ENCODE measurements around the gene VGLL4. TPM values are rescaled to one million over a fixed set of nuclear protein-coding genes. Genes with fewer than 3 reads are reported as not detected.

Gene VGLL4
- total RNA-seq, 1 experiment from 2014 or later: 43.0 TPM

- no peak for TF ChIP-seq ARID4B (CRISPR knock-in tag; IDR thresholded peaks at IDR 0.05; ENCODE audit: borderline replicate concordance)
- no peak for TF ChIP-seq CBFB (CRISPR knock-in tag; IDR thresholded peaks at IDR 0.05; ENCODE audit: low read depth)
Measured at GRCh38 chr3:11624161-11624560, 19.6 kb downstream of the VGLL4 start (continued).

DNA sequence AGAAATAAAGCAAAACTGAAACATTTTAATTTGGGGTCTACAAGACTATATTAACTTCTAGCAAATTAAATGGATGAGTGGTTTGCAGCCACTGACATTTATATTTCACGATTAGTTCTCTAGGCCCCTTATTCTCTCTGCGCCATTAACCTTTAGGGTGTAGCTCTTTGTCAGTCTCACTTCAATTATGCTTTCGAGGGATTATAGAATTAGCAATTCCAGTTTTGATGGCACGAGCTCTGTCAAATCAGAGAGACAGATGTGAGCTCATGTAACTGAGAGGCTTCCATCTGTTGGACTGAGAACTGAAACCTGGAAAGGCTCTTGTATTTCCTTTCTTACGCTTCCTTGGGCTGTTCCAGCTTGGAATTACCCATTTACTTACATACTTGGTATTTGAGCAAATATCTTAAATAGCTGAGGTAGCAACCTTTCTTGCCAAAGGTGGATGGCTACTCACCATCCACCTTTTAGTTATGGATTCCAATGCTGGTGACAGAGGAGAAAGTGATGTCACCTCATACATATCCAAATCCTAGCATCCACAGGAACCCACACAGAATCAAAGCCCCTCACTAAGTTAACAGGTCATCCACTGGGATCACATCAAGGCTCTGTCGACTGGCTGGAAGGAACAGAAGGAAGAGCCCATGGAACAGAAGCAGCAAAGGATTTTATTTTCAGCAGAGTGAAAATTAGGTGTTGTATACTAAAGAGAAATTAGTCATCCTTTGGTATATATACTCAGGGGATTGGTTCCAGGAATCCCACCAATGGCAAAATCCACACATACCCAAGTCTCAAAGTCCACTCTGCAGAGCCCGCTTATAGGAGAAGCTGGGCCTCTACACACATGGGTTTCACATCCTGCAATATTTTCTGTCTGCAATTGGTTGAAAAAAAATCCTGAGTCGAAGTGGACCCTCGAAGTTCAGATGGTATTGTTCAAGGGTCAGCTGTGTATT lies 20.8 kb downstream of the VGLL4 start:
- no peak for DNase-seq (ENCODE audit: low spot score)
- Mint-ChIP-seq H3K4me3 (no peak overlapping the region), H3K9me3 (no peaks in the 10 kb centered on the region), H3K4me1 (peaks cover 64% of the 10 kb centered on the region), H3K27me3 (ENCODE audit: low read depth) (no peaks in the 10 kb centered on the region), H3K27ac (no peak overlapping the region), H3K36me3 (no peaks in the 10 kb centered on the region)
- ATAC-seq: no peak; the same call in 1 of the 2 replicates
- POLR2A ChIA-PET: no interaction called here
- CTCF ChIA-PET: interaction anchor here (0.7 kb wide), 1 partner anchor 15 kb away, joined by 3 read pairs; no protein-coding TSS in a partner anchor
- TF ChIP-seq NFATC4 (CRISPR knock-in tag; IDR thresholded peaks at IDR 0.05) (no peak), ZNF263 (CRISPR knock-in tag; IDR thresholded peaks at IDR 0.05; ENCODE audit: low read depth) (no peak), USF1 (CRISPR knock-in tag; IDR thresholded peaks at IDR 0.05) (no peak), FOXP4 (CRISPR knock-in tag; IDR thresholded peaks at IDR 0.05) (no peak)

DNA sequence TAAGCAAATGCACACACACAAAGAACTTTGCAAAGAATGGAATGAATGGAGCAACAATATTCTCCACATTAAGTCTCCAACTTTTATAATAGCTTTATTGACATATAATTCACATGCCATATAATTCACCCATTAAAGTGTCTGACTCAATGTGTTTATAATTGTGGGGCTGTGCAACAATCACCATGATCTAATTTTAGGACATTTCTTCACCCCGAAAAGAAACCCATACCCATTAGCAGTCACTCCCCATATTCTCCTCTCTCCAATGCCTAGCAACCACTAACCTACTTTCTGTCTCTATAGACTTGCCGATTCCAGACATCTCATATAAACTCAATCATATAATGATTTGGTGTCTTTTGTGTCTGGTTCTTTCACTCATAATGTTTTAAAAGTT lies 22.6 kb downstream of the VGLL4 start:
- TF ChIP-seq ELF4 (CRISPR knock-in tag; IDR thresholded peaks at IDR 0.05; ENCODE audit: low read depth): no peak
- TF ChIP-seq, protein P1, sequence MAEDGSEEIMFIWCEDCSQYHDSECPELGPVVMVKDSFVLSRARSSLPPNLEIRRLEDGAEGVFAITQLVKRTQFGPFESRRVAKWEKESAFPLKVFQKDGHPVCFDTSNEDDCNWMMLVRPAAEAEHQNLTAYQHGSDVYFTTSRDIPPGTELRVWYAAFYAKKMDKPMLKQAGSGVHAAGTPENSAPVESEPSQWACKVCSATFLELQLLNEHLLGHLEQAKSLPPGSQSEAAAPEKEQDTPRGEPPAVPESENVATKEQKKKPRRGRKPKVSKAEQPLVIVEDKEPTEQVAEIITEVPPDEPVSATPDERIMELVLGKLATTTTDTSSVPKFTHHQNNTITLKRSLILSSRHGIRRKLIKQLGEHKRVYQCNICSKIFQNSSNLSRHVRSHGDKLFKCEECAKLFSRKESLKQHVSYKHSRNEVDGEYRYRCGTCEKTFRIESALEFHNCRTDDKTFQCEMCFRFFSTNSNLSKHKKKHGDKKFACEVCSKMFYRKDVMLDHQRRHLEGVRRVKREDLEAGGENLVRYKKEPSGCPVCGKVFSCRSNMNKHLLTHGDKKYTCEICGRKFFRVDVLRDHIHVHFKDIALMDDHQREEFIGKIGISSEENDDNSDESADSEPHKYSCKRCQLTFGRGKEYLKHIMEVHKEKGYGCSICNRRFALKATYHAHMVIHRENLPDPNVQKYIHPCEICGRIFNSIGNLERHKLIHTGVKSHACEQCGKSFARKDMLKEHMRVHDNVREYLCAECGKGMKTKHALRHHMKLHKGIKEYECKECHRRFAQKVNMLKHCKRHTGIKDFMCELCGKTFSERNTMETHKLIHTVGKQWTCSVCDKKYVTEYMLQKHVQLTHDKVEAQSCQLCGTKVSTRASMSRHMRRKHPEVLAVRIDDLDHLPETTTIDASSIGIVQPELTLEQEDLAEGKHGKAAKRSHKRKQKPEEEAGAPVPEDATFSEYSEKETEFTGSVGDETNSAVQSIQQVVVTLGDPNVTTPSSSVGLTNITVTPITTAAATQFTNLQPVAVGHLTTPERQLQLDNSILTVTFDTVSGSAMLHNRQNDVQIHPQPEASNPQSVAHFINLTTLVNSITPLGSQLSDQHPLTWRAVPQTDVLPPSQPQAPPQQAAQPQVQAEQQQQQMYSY (CRISPR knock-in tag; IDR thresholded peaks at IDR 0.05): no peak
- TF ChIP-seq NFYB (CRISPR knock-in tag; conservative IDR thresholded peaks at IDR 0.05; ENCODE audit: low read depth): no peak
- DNase-seq (ENCODE audit: low spot score) (no peak), ATAC-seq (no peak)
- ChIA-PET POLR2A (no interaction called here), CTCF (interaction anchor here (0.6 to 1.5 kb wide), 2 partner anchors 18 to 151 kb away, joined by 3 to 6 read pairs; no protein-coding TSS in a partner anchor)
- no peaks in the 10 kb centered on the region for H3K27me3 Mint-ChIP-seq (ENCODE audit: low read depth)
- H3K27ac Mint-ChIP-seq: no peak overlapping the region
- H3K9me3 Mint-ChIP-seq: no peaks in the 10 kb centered on the region
- no peaks in the 10 kb centered on the region for H3K36me3 Mint-ChIP-seq
- H3K4me3 Mint-ChIP-seq: no peak overlapping the region
- peaks cover 71% of the 10 kb centered on the region for H3K4me1 Mint-ChIP-seq

All from WTC11 (cell line).